ENCODE data around the gene KIF21B. TPM values are rescaled to one million over a fixed set of nuclear protein-coding genes. Genes with fewer than 3 reads are reported as not detected.
"Not testable (repeated sequence)": the region's sequence is repeated elsewhere in the genome, so short reads cannot be mapped to it uniquely, and the experiment has no call there.

Gene KIF21B
- total and polyA plus RNA-seq, 2 experiments from 2014 or later, result 4.6 to 34.3 TPM

DNA sequence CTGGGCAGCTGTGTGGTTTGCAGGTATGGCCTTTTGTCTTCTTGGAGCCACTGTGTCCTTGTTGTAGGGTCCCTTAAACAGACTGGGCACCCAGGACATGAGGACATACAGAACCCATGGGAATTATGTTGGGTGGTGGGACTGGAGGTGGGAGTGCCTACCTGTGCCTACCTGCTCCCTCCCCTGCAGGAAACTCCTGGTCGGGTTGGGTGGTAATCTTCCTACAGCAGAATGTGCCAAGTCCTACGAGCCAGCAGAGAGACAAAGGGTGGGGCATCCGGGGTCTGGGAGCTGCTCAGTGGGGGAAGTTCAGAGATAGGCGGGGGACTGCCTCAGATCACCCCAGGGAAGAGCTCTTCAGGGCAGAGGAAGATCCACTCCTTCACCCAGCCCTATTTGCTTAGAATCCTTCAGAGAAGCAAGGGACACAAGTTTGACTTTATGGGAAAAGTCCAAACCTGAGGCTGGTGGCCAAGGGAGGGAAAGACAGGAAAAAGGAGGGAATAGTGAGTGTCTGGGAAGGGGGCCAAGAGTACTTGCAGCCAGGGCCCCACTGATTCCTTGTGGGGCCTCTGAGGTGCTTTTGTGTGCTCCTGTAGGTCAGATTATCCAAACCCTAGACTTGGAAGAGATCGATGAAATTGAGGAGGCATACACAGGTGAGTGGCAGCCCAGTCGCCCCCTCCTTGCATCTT lies 58.3 kb downstream of the KIF21B start:
- no peaks in the 10 kb centered on the region for H3K36me3 ChIP-seq (ENCODE audit: insufficient read depth)
- ATAC-seq (no peak), DNase-seq (ENCODE audit: low spot score) (no peak)
- H3K27me3 ChIP-seq (ENCODE audit: insufficient read depth), result no peaks in the 10 kb centered on the region
- no peak overlapping the region for H3K27ac Mint-ChIP-seq
- H3K4me2 ChIP-seq, result no peak overlapping the region
- H3F3A ChIP-seq (replicated peaks; ENCODE audit: low read depth), result no peaks in the 10 kb centered on the region
- no peak for TF ChIP-seq NANOG (IDR thresholded peaks at IDR 0.05; ENCODE audit: borderline replicate concordance)
- H3K36me3 Mint-ChIP-seq (ENCODE audit: low read depth), result no peaks in the 10 kb centered on the region
- H3K4me3 ChIP-seq, result no peak overlapping the region
- no peaks in the 10 kb centered on the region for H3K79me2 ChIP-seq (replicated peaks; ENCODE audit: insufficient read depth)
- H3K27ac ChIP-seq (ENCODE audit: low read depth), result no peak overlapping the region
- H3K27me3 Mint-ChIP-seq (ENCODE audit: insufficient read depth, low read depth, poor library complexity), result peaks cover 2% of the 10 kb centered on the region
- peaks cover 2% of the 10 kb centered on the region; the same call in 1 of the 3 replicates for H3K4me1 Mint-ChIP-seq
- H4K20me1 ChIP-seq (replicated peaks; ENCODE audit: insufficient read depth), result no peaks in the 10 kb centered on the region
- H3K9me2 ChIP-seq (ENCODE audit: insufficient read depth), result no peaks in the 10 kb centered on the region
- H2AFZ ChIP-seq, result no peak overlapping the region
- no peaks in the 10 kb centered on the region for H3K4me1 ChIP-seq (ENCODE audit: insufficient read depth)
- no peak overlapping the region for H3K4me3 Mint-ChIP-seq
- H3K9me3 Mint-ChIP-seq, result no peaks in the 10 kb centered on the region; the same call in 2 of the 3 replicates

DNA sequence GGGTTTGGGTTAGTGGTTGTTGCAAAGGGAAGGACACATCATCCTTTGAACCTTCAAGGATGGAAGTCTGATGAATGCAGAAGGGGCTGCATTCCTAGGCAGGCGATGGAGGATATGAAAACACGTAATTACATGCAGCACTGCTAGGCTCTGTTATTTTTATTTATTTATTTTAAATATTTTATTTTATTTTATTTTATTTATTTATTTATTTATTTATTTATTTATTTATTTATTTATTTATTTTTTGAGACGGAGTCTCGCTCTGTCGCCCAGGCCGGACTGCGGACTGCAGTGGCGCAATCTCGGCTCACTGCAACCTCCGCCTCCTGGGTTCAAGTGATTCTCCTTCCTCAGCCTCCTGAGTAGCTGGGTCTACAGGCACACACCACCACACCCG lies 59.6 kb downstream of the KIF21B start:
- not testable (repeated sequence) for H3K36me3 Mint-ChIP-seq (ENCODE audit: low read depth); H3F3A ChIP-seq (replicated peaks; ENCODE audit: low read depth); H2AFZ ChIP-seq; ATAC-seq; H3K9me3 Mint-ChIP-seq; H3K27ac Mint-ChIP-seq; H3K4me1 Mint-ChIP-seq; H3K4me2 ChIP-seq; H4K20me1 ChIP-seq (replicated peaks; ENCODE audit: insufficient read depth); DNase-seq (ENCODE audit: low spot score); H3K27me3 Mint-ChIP-seq (ENCODE audit: insufficient read depth, low read depth, poor library complexity); H3K27me3 ChIP-seq (ENCODE audit: insufficient read depth); H3K27ac ChIP-seq (ENCODE audit: low read depth); H3K9me2 ChIP-seq (ENCODE audit: insufficient read depth); H3K4me3 ChIP-seq; H3K4me3 Mint-ChIP-seq; H3K79me2 ChIP-seq (replicated peaks; ENCODE audit: insufficient read depth); H3K4me1 ChIP-seq (ENCODE audit: insufficient read depth); H3K36me3 ChIP-seq (ENCODE audit: insufficient read depth)

DNA sequence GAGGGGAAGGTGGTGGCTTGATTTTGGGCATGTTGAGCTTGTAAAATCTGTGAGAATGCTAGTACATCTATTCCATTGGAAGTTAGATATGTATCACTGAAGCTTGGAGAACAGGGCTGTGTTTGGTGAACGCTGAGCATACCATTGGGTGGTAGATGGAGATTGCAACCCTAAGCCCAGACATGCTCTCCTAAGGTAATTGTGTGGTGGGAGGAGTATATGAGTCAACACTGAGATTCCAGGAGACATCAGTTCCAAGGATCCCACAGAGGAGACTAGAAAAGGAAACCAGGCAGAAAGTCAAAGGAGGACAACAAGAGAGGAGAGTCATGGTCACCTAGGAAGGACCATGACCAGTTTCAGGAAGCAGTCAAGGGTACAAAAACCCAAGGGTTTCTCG lies 60.4 kb downstream of the KIF21B start:
- Histone ChIP-seq H4K20me1 (replicated peaks; ENCODE audit: insufficient read depth) (no peaks in the 10 kb centered on the region), H2AFZ (no peak overlapping the region), H3K36me3 (ENCODE audit: insufficient read depth) (no peaks in the 10 kb centered on the region), H3K4me1 (ENCODE audit: insufficient read depth) (no peaks in the 10 kb centered on the region), H3F3A (replicated peaks; ENCODE audit: low read depth) (no peaks in the 10 kb centered on the region), H3K27me3 (ENCODE audit: insufficient read depth) (no peaks in the 10 kb centered on the region), H3K4me2 (no peak overlapping the region), H3K4me3 (no peak overlapping the region), H3K9me2 (ENCODE audit: insufficient read depth) (no peaks in the 10 kb centered on the region), H3K27ac (ENCODE audit: low read depth) (no peak overlapping the region), H3K79me2 (replicated peaks; ENCODE audit: insufficient read depth) (no peaks in the 10 kb centered on the region)
- no peak overlapping the region for H3K4me3 Mint-ChIP-seq
- no peaks in the 10 kb centered on the region for H3K27me3 Mint-ChIP-seq (ENCODE audit: insufficient read depth, low read depth, poor library complexity)
- ATAC-seq (no peak), DNase-seq (ENCODE audit: low spot score) (no peak)
- no peaks in the 10 kb centered on the region; the same call in 2 of the 3 replicates for H3K9me3 Mint-ChIP-seq
- H3K4me1 Mint-ChIP-seq, result peaks cover 7% of the 10 kb centered on the region; the same call in 2 of the 3 replicates
- H3K27ac Mint-ChIP-seq, result no peak overlapping the region
- TF ChIP-seq, protein P1, sequence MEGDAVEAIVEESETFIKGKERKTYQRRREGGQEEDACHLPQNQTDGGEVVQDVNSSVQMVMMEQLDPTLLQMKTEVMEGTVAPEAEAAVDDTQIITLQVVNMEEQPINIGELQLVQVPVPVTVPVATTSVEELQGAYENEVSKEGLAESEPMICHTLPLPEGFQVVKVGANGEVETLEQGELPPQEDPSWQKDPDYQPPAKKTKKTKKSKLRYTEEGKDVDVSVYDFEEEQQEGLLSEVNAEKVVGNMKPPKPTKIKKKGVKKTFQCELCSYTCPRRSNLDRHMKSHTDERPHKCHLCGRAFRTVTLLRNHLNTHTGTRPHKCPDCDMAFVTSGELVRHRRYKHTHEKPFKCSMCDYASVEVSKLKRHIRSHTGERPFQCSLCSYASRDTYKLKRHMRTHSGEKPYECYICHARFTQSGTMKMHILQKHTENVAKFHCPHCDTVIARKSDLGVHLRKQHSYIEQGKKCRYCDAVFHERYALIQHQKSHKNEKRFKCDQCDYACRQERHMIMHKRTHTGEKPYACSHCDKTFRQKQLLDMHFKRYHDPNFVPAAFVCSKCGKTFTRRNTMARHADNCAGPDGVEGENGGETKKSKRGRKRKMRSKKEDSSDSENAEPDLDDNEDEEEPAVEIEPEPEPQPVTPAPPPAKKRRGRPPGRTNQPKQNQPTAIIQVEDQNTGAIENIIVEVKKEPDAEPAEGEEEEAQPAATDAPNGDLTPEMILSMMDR (conservative IDR thresholded peaks at IDR 0.05; ENCODE audit: low read depth in 2 of 2), result no peak
- no peak for TF ChIP-seq EZH2phosphoT487 (IDR thresholded peaks at IDR 0.05; ENCODE audit: unreplicated experiment)
- TF ChIP-seq, protein P2, sequence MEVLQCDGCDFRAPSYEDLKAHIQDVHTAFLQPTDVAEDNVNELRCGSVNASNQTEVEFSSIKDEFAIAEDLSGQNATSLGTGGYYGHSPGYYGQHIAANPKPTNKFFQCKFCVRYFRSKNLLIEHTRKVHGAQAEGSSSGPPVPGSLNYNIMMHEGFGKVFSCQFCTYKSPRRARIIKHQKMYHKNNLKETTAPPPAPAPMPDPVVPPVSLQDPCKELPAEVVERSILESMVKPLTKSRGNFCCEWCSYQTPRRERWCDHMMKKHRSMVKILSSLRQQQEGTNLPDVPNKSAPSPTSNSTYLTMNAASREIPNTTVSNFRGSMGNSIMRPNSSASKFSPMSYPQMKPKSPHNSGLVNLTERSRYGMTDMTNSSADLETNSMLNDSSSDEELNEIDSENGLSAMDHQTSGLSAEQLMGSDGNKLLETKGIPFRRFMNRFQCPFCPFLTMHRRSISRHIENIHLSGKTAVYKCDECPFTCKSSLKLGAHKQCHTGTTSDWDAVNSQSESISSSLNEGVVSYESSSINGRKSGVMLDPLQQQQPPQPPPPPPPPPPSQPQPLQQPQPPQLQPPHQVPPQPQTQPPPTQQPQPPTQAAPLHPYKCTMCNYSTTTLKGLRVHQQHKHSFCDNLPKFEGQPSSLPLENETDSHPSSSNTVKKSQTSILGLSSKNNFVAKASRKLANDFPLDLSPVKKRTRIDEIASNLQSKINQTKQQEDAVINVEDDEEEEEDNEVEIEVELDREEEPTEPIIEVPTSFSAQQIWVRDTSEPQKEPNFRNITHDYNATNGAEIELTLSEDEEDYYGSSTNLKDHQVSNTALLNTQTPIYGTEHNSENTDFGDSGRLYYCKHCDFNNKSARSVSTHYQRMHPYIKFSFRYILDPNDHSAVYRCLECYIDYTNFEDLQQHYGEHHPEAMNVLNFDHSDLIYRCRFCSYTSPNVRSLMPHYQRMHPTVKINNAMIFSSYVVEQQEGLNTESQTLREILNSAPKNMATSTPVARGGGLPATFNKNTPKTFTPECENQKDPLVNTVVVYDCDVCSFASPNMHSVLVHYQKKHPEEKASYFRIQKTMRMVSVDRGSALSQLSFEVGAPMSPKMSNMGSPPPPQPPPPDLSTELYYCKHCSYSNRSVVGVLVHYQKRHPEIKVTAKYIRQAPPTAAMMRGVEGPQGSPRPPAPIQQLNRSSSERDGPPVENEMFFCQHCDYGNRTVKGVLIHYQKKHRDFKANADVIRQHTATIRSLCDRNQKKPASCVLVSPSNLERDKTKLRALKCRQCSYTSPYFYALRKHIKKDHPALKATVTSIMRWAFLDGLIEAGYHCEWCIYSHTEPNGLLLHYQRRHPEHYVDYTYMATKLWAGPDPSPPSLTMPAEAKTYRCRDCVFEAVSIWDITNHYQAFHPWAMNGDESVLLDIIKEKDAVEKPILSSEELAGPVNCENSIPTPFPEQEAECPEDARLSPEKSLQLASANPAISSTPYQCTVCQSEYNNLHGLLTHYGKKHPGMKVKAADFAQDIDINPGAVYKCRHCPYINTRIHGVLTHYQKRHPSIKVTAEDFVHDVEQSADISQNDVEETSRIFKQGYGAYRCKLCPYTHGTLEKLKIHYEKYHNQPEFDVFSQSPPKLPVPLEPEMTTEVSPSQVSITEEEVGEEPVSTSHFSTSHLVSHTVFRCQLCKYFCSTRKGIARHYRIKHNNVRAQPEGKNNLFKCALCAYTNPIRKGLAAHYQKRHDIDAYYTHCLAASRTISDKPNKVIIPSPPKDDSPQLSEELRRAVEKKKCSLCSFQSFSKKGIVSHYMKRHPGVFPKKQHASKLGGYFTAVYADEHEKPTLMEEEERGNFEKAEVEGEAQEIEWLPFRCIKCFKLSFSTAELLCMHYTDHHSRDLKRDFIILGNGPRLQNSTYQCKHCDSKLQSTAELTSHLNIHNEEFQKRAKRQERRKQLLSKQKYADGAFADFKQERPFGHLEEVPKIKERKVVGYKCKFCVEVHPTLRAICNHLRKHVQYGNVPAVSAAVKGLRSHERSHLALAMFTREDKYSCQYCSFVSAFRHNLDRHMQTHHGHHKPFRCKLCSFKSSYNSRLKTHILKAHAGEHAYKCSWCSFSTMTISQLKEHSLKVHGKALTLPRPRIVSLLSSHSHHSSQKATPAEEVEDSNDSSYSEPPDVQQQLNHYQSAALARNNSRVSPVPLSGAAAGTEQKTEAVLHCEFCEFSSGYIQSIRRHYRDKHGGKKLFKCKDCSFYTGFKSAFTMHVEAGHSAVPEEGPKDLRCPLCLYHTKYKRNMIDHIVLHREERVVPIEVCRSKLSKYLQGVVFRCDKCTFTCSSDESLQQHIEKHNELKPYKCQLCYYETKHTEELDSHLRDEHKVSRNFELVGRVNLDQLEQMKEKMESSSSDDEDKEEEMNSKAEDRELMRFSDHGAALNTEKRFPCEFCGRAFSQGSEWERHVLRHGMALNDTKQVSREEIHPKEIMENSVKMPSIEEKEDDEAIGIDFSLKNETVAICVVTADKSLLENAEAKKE (CRISPR knock-in tag; IDR thresholded peaks at IDR 0.05), result no peak
- H3K36me3 Mint-ChIP-seq (ENCODE audit: low read depth), result no peaks in the 10 kb centered on the region

Measured in GM23338 (cell line).